OCI-LY7 (cell line): Measurements from ENCODE around the gene MRPL46. TPM values are rescaled to one million over a fixed set of nuclear protein-coding genes. Genes with fewer than 3 reads are reported as not detected.
A peak's percentile ranks its signal among the peaks of the same experiment; 100 is the strongest.
"Not testable (repeated sequence)": the region's sequence is repeated elsewhere in the genome, so short reads cannot be mapped to it uniquely, and the experiment has no call there.

ENCODE experiments used
- BruUV-seq: library from RNA; stranded (reverse); fragments of 400-500 nt; replicated peaks from 2 replicates; lab custom pipeline; 2021; lab: Mats Ljungman, UMichigan
- CTCF ChIA-PET: fragments of 300-600 bp; sonication (Branson Sonifier 250); formaldehyde crosslinking; loops from one replicate; lab custom pipeline; 2022; ENCODE audit warnings: antibody characterized with exemption; ENCODE audit not compliant: unreplicated experiment; lab: Charles Lee
- POLR2A ChIA-PET: fragments of 300-600 bp; sonication (Branson Sonifier 250); formaldehyde crosslinking; loops from one replicate; lab custom pipeline; 2022; ENCODE audit warnings: antibody characterized with exemption; lab: Charles Lee
- DNase-seq: peaks from one replicate; pipeline ENCODE4 v3.0.0-alpha.2; 2015; ENCODE audit warnings: low spot score
- H2AFZ ChIP-seq: fragments of 200-600 bp; sonication (generic), shearing (Covaris generic); 2 replicates; pipeline ENCODE4 v1.6.1; 2014; ENCODE audit warnings: mild to moderate bottlenecking, antibody characterized with exemption, low read length, moderate library complexity
- H3K27ac ChIP-seq: fragments of 200-600 bp; sonication (generic); 2 replicates; pipeline ENCODE4 v1.5.1; 2014; ENCODE audit warnings: mixed run types, low read depth, mild to moderate bottlenecking, moderate library complexity, low read length, inconsistent platforms; ENCODE audit not compliant: poor library complexity, severe bottlenecking
- H3K36me3 ChIP-seq: fragments of 200-600 bp; sonication (generic); 2 replicates; pipeline ENCODE4 v1.6.1; 2014; ENCODE audit warnings: mild to moderate bottlenecking, antibody characterized with exemption, low read length, moderate library complexity, mixed read lengths; ENCODE audit not compliant: insufficient read depth
- H3K4me1 ChIP-seq: fragments of 200-600 bp; sonication (generic); 2 replicates; pipeline ENCODE4 v1.5.1; 2014; ENCODE audit warnings: mild to moderate bottlenecking, low read length; ENCODE audit not compliant: insufficient read depth, poor library complexity, severe bottlenecking
- H3K4me2 ChIP-seq: fragments of 200-600 bp; sonication (generic); 2 replicates; pipeline ENCODE4 v1.6.1; 2014; ENCODE audit warnings: mild to moderate bottlenecking, low read length
- H3K4me3 ChIP-seq: fragments of 200-600 bp; sonication (generic); 2 replicates; pipeline ENCODE4 v1.5.1; 2014; ENCODE audit warnings: mild to moderate bottlenecking, low read depth, low read length; ENCODE audit not compliant: poor library complexity, severe bottlenecking
- H3K79me2 ChIP-seq: fragments of 200-600 bp; sonication (generic); 2 replicates; pipeline ENCODE4 v1.6.1; 2016; ENCODE audit warnings: low read depth, mild to moderate bottlenecking, low read length, moderate library complexity, mixed read lengths; ENCODE audit not compliant: insufficient read depth
- H3K9me2 ChIP-seq: fragments of 200-600 bp; sonication (generic); 2 replicates; pipeline ENCODE4 v1.6.1; 2016; ENCODE audit warnings: mild to moderate bottlenecking, low read length, mixed read lengths; ENCODE audit not compliant: insufficient read depth
- H3K9me3 ChIP-seq: fragments of 200-600 bp; sonication (generic); 2 replicates; pipeline ENCODE4 v1.6.1; 2014; ENCODE audit warnings: mild to moderate bottlenecking, mixed run types, low read length, mixed read lengths
- H4K20me1 ChIP-seq: fragments of 200-600 bp; sonication (generic); 2 replicates; pipeline ENCODE4 v1.6.1; 2014; ENCODE audit warnings: mild to moderate bottlenecking, antibody characterized with exemption, low read length, moderate library complexity, mixed read lengths; ENCODE audit not compliant: insufficient read depth
- CTCF ChIP-seq: fragments of 200-600 bp; sonication (generic); conservative IDR thresholded peaks from 2 replicates; pipeline ENCODE4 v1.5.1; 2014; ENCODE audit warnings: mild to moderate bottlenecking, antibody characterized with exemption, low read length, moderate library complexity, mixed read lengths
- EZH2phosphoT487 ChIP-seq: fragments of 200-600 bp; sonication (generic); IDR thresholded peaks from 2 replicates; pipeline ENCODE4 v1.6.1; 2018; ENCODE audit warnings: low read depth, borderline replicate concordance, mild to moderate bottlenecking, mixed run types, antibody characterized with exemption, low read length, moderate library complexity, mixed read lengths
- intact Hi-C: fragments of 100-400 bp; cut with micrococcal nuclease; formaldehyde crosslinking; loops from one replicate; pipeline ENCODE4 v1.10.0; 2022; ENCODE audit not compliant: unreplicated experiment
- total RNA-seq, 2 experiments: library from RNA; depleted of rRNA in 1 of 2; stranded (reverse); fragments of >200 nt in 1 of 2; shearing (Covaris generic) in 1 of 2; gene quantifications; 2 replicates each; pipeline ENCODE4 v1.2.3, GENCODE V29; 2014 to 2022

The MRPL46 gene
- total RNA-seq, 2 experiments from 2014 or later: 30.4 to 37.2 TPM

GRCh38 chr15:88477126-88477525, 9.9 kb upstream of the MRPL46 start:
- H3K36me3 ChIP-seq: peaks cover 55% of the 10 kb centered on the region
- no peak overlapping the region for H3K4me2 ChIP-seq
- no peak overlapping the region for H3K4me3 ChIP-seq
- no peaks in the 10 kb centered on the region for H3K9me3 ChIP-seq
- no peak overlapping the region for H3K27ac ChIP-seq
- TF ChIP-seq CTCF: no peak
- no peak for TF ChIP-seq EZH2phosphoT487
- intact Hi-C loops: loop anchor here (2.0 kb wide), 2 partner anchors 146 to 226 kb away; no protein-coding TSS in a partner anchor
- no TSS peak for BruUV-seq
- H2AFZ ChIP-seq: no peak overlapping the region
- ChIA-PET CTCF (no interaction called here), POLR2A (no interaction called here)
- no peaks in the 10 kb centered on the region for H3K79me2 ChIP-seq
- H4K20me1 ChIP-seq: no peaks in the 10 kb centered on the region
- H3K4me1 ChIP-seq: peaks cover 8% of the 10 kb centered on the region
- no peak for DNase-seq
- no peaks in the 10 kb centered on the region for H3K9me2 ChIP-seq

- Histone ChIP-seq H3K4me3 (no peak overlapping the region), H3K9me3 (no peaks in the 10 kb centered on the region), H3K4me1 (peaks cover 6% of the 10 kb centered on the region), H3K27ac (no peak overlapping the region), H3K79me2 (no peaks in the 10 kb centered on the region), H3K4me2 (no peak overlapping the region), H3K36me3 (peaks cover 60% of the 10 kb centered on the region), H4K20me1 (no peaks in the 10 kb centered on the region), H3K9me2 (no peaks in the 10 kb centered on the region), H2AFZ (no peak overlapping the region)
- DNase-seq: peak; percentile 63
- intact Hi-C loops: loop anchor here (1.0 to 2.0 kb wide), 3 partner anchors 146 to 358 kb away; no protein-coding TSS in a partner anchor
- ChIA-PET CTCF (no interaction called here), POLR2A (no interaction called here)
- BruUV-seq: no TSS peak
- TF ChIP-seq CTCF (peak; percentile 82), EZH2phosphoT487 (no peak)
Observed at GRCh38 chr15:88476635-88477060, 9.5 kb upstream of the MRPL46 start.

- H3K79me2 ChIP-seq, BruUV-seq, H2AFZ ChIP-seq, H3K4me2 ChIP-seq, POLR2A ChIA-PET, H3K9me3 ChIP-seq, H3K27ac ChIP-seq, H3K4me3 ChIP-seq, H3K9me2 ChIP-seq, H4K20me1 ChIP-seq, intact Hi-C loops, DNase-seq, CTCF ChIA-PET: not testable (repeated sequence)
- Histone ChIP-seq H3K36me3 (peaks cover 80% of the 10 kb centered on the region), H3K4me1 (peaks cover 13% of the 10 kb centered on the region)
Observed at GRCh38 chr15:88473661-88474293, 6.6 kb upstream of the MRPL46 start.
